ENCODE measurements around the gene OCA2.

DNA sequence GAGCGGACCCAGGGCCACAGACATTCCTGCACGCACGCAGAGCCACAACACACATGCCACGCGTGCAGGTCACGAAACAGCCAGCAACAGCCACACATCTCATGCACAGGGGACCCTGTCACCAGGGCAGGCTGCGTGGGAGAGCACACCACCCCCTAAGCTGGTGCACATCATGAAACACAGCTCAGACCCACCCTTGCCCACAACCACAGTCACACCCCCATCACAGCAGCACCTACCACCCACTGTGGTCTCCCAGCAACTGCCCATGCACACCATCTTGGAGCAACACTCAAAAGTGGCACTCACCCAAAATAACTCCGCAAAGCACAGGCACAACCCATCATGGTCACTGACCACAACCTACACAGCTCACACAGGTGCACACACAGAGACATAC, 75.7 kb downstream of the OCA2 start:
- TF ChIP-seq, protein P1, sequence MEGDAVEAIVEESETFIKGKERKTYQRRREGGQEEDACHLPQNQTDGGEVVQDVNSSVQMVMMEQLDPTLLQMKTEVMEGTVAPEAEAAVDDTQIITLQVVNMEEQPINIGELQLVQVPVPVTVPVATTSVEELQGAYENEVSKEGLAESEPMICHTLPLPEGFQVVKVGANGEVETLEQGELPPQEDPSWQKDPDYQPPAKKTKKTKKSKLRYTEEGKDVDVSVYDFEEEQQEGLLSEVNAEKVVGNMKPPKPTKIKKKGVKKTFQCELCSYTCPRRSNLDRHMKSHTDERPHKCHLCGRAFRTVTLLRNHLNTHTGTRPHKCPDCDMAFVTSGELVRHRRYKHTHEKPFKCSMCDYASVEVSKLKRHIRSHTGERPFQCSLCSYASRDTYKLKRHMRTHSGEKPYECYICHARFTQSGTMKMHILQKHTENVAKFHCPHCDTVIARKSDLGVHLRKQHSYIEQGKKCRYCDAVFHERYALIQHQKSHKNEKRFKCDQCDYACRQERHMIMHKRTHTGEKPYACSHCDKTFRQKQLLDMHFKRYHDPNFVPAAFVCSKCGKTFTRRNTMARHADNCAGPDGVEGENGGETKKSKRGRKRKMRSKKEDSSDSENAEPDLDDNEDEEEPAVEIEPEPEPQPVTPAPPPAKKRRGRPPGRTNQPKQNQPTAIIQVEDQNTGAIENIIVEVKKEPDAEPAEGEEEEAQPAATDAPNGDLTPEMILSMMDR (IDR thresholded peaks at IDR 0.05): no peak
- TF ChIP-seq POLR2AphosphoS5 (IDR thresholded peaks at IDR 0.05) (no peak), POLR2A (IDR thresholded peaks at IDR 0.05) (no peak), EP300 (IDR thresholded peaks at IDR 0.05) (no peak)
